GM19372 (cell line): ENCODE measurements around the gene THSD4.

ENCODE experiments used
- ATAC-seq: cut with Tn5 transposase; IDR thresholded peaks from one replicate; pipeline ENCODE4 v1.9.1; 2021; ENCODE audit warnings: mild to moderate bottlenecking, low read depth, moderate library complexity; ENCODE audit not compliant: unreplicated experiment

The THSD4 gene

DNA sequence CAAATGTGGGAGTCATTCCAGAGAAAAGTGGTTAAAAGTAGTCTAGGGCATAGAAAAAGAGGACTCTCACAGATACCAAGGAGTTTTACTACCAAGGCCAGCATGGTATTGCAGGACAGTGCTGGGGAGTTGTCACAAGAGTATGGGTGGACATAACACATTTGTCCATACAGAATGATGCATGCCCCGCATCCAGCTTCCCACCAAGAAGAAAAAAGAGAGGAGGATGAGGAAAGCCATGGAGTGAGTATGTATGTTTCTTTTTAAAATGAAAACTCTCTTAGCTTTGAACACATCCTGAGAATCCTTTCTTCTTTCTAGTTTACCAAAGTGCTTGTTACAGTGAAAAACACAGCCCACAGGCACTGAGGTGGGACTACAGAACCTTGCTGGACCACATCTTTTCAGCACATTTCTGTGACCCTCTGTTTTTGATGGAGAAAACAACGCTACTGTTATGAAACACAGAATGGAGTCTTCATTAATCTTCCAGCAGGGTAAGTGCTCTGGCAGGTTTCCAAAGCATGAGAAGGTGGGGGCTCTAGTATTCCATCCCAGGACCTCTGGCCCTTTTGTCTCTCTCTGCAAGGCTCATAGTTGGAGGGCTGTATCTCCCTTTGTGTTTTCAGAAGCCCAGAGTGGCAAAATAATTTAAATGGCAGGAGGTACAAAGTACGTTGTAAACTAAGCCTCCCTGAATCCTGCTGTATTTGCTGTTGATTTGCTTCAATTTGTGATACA is 707.8 kb downstream of the THSD4 start:
- no peak for ATAC-seq

DNA sequence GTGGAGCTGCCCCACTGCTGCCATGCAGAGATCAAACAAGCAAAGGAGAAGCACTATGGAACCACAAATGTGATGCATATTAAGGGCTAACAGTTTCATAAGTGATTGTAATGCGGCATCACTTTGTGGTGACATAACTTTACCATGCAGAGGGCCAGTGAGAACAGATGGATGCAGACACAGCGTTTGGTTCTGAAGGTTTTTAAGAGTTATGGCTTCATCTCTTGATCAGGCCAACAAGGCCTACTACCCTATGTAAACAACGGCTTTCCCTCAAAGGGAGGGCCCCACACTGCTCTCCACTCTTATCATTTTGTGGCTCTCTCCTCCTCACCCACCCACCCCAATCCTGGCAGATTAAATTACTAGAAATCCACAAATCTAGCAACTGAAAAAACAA is 708.5 kb downstream of the THSD4 start:
- no peak for ATAC-seq

DNA sequence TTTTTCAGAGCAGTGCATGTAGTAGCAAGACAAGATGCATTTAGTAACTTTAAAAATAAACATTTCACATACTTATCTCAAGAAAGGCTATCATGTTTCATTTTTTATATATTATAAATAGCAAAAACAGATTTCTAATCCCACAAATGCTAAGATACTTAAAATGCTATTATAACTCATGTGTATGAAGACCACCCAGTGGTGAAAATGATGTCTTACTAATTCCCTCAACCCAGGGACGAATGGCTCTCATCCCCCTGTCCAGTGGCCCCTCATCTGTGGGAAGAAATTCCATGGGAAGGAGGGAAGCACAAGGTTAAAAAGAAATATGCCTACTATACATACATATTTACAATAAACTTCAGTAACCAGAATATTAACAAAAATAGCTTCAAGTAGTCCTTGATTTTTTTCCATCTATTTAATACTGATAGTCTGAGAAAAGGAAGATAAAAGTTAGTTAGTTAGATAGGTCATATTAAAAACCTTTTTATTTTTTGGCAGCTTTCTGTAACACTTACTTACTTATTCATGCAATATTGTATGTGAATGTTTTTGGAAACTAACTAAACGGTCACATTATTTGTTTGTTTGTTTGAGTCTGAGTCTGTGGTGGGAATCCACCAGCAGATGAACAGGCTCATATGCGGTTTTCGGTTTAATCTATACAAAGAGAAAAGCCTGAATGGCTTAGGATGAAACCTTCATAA is 709.9 kb downstream of the THSD4 start:
- no peak for ATAC-seq

DNA sequence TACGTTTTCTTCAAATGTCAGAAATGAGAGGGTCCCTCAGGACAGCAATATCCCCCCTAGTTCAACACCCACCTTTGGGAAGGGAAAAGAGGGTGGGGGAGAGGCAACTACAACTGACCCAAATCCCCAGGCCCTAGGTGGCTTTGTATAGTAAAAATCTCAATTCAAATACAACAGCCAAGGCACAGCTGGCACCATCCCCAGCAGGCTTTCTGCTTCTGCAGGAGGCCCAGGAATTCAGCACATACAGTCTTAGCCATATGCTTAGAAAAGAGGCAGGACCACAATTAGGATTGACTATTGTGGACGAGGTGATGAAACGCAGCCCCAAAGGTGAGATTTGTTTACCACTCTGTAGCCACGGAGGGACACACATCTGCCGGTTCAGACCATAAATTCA is 710.9 kb downstream of the THSD4 start:
- ATAC-seq = no peak

DNA sequence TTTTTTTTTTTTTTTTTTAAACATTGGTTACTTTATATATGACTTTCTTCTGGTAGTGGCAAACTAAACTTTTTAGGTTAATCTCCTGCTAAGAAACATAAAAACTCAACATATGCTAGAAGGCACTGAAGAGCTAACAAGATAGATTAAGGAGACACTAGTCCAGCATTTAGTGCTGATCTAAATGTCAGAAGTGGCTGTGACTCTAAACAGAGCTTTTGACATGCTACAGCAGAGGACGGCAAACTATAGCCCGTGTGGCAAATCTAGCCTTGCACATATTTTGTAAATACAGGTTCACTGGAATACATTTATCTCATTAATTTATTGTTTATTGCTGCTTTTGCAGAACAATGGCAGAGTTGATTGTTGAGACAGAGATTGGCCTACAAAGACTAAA is 715.7 kb downstream of the THSD4 start:
- ATAC-seq = no peak
